Heart left ventricle (tissue), 13 donors: ENCODE results near the gene DDX11.
"Not testable (repeated sequence)": the region's sequence is repeated elsewhere in the genome, so short reads cannot be mapped to it uniquely, and the experiment has no call there.

Experiments used
- POLR2A ChIP-seq, 2 donors: fragments of 450-650 bp; IDR thresholded peaks; one replicate each; pipeline ENCODE4 v1.6.1; 2017; ENCODE audit warnings: antibody characterized with exemption in 2 of 2, mild to moderate bottlenecking in 2 of 2, moderate library complexity in 2 of 2
- TF ChIP-seq, protein P1 (sequence below), 12 donors: fragments of 200-600 bp; sonication (generic) in 4 of 12; IDR thresholded peaks; one replicate each; pipeline versions ENCODE4 v1.5.0 to v1.8.0; 2018 to 2022; ENCODE audit warnings: antibody characterized with exemption in 12 of 12, mild to moderate bottlenecking in 5 of 12
- donor health status: ischemic (EF 13 %, LVEDD 7.1; RV severe dilation, severe dysfunction).
- donor health status: DM: no; HTN: yes; CAD: no.
- donor health status: DM: no; HTN: no; CAD: no.
- donor health status: ischemic (EF 25% LVEDD 6.9; RV normal size, moderate dysfunction).
- donor health status: ischemic (EF 25% LVEDD 5.7; RV mildly dilated, moderate dysfunction).
- donor health status: ischemic (EF 35%, LVEDD 5.7; RV mildly dilated, moderate dysfunction).
- donor health status: nonischemic (EF 11% LVEDD 7.7; RV severe dilation, severe dysfunction).
- donor health status: DM: yes; HTN: yes; CAD: no.
- donor health status: PGD.
- donor health status: ischemic (EF 29% LVEDD 5.4; RV normal size, mild dysfunction).
- donor health status: nonischemic (EF 23%, LVEDD 6.1; RV moderate dilation, normal function).

DNA sequence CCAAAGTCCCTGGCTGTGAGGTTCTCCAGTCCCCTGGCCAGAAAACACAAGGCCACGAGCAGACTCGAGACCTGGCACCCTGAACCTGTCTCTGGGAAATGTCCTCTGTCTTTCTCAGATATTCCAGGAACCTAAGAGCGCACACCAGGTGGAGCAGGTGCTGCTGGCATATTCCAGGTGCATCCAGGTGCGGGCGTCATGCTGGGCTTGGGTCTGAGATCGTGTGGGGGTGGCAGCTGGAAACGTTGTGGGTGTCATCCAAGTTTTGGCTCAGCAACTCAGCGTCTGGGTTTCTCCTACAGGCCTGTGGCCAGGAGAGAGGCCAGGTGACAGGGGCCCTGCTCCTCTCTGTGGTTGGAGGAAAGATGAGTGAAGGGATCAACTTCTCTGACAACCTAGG lies 28.5 kb downstream of the DDX11 start:
- TF ChIP-seq, protein P1, sequence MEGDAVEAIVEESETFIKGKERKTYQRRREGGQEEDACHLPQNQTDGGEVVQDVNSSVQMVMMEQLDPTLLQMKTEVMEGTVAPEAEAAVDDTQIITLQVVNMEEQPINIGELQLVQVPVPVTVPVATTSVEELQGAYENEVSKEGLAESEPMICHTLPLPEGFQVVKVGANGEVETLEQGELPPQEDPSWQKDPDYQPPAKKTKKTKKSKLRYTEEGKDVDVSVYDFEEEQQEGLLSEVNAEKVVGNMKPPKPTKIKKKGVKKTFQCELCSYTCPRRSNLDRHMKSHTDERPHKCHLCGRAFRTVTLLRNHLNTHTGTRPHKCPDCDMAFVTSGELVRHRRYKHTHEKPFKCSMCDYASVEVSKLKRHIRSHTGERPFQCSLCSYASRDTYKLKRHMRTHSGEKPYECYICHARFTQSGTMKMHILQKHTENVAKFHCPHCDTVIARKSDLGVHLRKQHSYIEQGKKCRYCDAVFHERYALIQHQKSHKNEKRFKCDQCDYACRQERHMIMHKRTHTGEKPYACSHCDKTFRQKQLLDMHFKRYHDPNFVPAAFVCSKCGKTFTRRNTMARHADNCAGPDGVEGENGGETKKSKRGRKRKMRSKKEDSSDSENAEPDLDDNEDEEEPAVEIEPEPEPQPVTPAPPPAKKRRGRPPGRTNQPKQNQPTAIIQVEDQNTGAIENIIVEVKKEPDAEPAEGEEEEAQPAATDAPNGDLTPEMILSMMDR (IDR thresholded peaks at IDR 0.05): not testable (repeated sequence)
- not testable (repeated sequence) for TF ChIP-seq POLR2A (IDR thresholded peaks at IDR 0.05)
